Neural progenitor cell (in vitro differentiated cells): ENCODE results near the gene SETD2.

ENCODE experiments used
- EZH2 ChIP-seq: fragments of 200-600 bp; sonication (generic); IDR thresholded peaks from 2 replicates; pipeline ENCODE4 v1.6.1; 2017; ENCODE audit warnings: antibody characterized with exemption, mild to moderate bottlenecking, moderate library complexity
- TF ChIP-seq, protein P1 (sequence below): fragments of 200-600 bp; sonication (generic); IDR thresholded peaks from 2 replicates; pipeline ENCODE4 v1.5.1; 2017; ENCODE audit warnings: antibody characterized with exemption, mild to moderate bottlenecking

DNA sequence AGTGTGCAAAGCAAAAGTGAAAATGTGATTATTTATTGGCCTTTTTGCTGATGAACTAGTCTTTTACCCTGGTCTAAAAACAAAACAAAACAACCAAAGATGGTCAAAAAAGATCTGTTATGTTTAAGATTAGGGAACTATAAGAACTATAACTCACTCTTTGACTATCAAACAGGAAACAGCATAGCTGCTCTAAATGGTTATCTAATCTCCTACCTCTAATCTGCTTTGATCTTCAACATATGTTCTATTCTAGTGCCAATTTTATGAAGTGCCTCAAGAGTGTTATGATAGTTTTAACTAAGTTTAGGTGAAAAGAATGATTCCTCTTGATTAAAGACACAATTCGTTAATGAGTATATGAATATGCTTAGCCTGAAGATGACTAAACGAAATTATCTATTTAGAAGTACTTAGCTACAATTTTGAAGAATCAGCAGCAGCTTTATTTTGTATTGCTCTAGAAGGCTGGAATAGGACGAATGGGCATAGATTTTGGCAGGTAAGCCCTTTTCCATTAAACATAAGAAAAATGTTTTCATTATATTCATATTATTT is 46.0 kb downstream of the SETD2 start:
- TF ChIP-seq, protein P1, sequence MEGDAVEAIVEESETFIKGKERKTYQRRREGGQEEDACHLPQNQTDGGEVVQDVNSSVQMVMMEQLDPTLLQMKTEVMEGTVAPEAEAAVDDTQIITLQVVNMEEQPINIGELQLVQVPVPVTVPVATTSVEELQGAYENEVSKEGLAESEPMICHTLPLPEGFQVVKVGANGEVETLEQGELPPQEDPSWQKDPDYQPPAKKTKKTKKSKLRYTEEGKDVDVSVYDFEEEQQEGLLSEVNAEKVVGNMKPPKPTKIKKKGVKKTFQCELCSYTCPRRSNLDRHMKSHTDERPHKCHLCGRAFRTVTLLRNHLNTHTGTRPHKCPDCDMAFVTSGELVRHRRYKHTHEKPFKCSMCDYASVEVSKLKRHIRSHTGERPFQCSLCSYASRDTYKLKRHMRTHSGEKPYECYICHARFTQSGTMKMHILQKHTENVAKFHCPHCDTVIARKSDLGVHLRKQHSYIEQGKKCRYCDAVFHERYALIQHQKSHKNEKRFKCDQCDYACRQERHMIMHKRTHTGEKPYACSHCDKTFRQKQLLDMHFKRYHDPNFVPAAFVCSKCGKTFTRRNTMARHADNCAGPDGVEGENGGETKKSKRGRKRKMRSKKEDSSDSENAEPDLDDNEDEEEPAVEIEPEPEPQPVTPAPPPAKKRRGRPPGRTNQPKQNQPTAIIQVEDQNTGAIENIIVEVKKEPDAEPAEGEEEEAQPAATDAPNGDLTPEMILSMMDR, result no peak
- no peak for TF ChIP-seq EZH2
